ENCODE measurements around the gene TTF2. TPM values are rescaled to one million over a fixed set of nuclear protein-coding genes. Genes with fewer than 3 reads are reported as not detected.

TTF2 gene
- 10 to 100 TPM; 77.4 to 80.8 TPM for total RNA-seq

GRCh38 chr1:117059678-117060440 lies at the start of gene TTF2:
TTF2 (plus strand) TSS chr1:117060326; CDS start chr1:117060347, 21 bp downstream.

GRCh38 chr1:117121589-117122329 lies 61.6 kb downstream of the TTF2 start, which contains the start of gene TRIM45:
TRIM45 (minus strand) TSS chr1:117121749; CDS start chr1:117121201, 548 bp downstream.

Small RNAs within 50 kb of the gene (microRNA-seq; reads per million reads assigned to microRNA genes)
- gene MIR942 (ENCODE audit: borderline microRNAs expressed, borderline replicate concordance): 144 reads per million, percentile 74 among the genes with 10 or more reads in this experiment

Other genes starting within 250 kb of the TTF2 start
- 1 to 10 TPM in 1 of 2 experiments, under 1 TPM in 1; 0.81 to 1.8 TPM for gene PTGFRN, start 150.4 kb upstream of the TTF2 start, total RNA-seq
- gene CD101, start 58.6 kb upstream of the TTF2 start, total RNA-seq: 1 to 10 TPM; 6.2 to 7.1 TPM
- gene TRIM45, start 61.4 kb downstream of the TTF2 start, total RNA-seq: under 1 TPM; 0.67 to 0.71 TPM
- not detected for gene VTCN1, start 150.6 kb downstream of the TTF2 start, total RNA-seq

Measured in activated naive CD4-positive, alpha-beta T cell treated with anti-CD3 and anti-CD28 coated beads, Interleukin-2, amount 10 ng/mL, durations not matched to agents 5 hours and 36 hours (primary cell).